GM18511 (cell line): ENCODE data around the gene CELF5.
"Not testable (repeated sequence)": the region's sequence is repeated elsewhere in the genome, so short reads cannot be mapped to it uniquely, and the experiment has no call there.

Source experiments
- ATAC-seq: cut with Tn5 transposase; IDR thresholded peaks from one replicate; pipeline ENCODE4 v1.9.1; 2021; ENCODE audit warnings: mild to moderate bottlenecking, moderate library complexity; ENCODE audit not compliant: unreplicated experiment

Gene CELF5

DNA sequence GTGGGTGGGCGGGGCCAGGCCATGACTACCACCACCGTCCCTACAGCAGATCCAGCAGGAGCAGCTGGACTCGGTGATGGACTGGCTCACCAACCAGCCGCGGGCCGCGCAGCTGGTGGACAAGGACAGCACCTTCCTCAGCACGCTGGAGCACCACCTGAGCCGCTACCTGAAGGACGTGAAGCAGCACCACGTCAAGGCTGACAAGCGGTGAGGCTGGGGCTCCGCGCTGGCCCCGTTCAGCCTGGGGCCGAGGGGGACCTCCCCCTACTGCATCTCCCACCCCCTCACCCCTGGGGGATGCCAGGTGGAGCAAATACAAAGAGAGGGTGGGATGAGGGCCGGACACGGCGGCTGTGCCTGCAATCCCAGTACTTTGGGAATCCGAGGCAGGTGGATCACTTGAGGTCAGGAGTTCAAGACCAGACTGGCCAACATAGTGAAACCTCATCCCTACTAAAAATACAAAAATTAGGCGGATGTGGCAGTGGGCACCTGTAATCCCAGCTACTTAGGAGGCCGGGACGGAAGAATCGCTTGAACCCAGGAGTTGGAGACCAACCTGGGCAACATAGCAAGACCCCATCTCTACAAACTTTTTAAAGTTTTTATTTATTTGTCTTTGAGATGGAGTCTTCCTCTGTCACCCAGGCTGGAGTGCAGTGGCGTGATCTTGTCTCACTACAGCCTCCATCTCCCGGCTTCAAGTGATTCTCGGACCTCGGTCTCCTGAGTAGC lies 18.1 kb upstream of the CELF5 start:
- no peak for ATAC-seq

DNA sequence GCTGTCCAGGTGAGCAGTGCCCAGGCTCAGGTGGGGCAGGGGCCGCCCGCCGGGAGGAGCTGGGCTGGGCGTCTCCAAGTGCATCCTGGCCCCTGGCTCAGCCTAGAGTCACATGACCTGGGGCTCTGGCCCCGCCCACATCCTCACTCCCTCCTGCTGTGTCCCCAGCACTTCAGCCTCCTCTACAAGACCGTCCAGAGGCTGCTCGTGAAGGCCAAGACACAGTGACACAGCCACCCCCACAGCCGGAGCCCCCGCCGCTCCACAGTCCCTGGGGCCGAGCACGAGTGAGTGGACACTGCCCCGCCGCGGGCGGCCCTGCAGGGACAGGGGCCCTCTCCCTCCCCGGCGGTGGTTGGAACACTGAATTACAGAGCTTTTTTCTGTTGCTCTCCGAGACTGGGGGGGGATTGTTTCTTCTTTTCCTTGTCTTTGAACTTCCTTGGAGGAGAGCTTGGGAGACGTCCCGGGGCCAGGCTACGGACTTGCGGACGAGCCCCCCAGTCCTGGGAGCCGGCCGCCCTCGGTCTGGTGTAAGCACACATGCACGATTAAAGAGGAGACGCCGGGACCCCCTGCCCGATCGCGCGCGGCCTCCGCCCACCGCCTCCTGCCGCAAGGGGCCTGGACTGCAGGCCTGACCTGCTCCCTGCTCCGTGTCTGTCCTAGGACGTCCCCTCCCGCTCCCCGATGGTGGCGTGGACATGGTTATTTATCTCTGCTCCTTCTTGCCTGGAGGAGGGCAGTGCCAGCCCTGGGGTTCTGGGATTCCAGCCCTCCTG lies 16.8 kb upstream of the CELF5 start:
- no peak for ATAC-seq

DNA sequence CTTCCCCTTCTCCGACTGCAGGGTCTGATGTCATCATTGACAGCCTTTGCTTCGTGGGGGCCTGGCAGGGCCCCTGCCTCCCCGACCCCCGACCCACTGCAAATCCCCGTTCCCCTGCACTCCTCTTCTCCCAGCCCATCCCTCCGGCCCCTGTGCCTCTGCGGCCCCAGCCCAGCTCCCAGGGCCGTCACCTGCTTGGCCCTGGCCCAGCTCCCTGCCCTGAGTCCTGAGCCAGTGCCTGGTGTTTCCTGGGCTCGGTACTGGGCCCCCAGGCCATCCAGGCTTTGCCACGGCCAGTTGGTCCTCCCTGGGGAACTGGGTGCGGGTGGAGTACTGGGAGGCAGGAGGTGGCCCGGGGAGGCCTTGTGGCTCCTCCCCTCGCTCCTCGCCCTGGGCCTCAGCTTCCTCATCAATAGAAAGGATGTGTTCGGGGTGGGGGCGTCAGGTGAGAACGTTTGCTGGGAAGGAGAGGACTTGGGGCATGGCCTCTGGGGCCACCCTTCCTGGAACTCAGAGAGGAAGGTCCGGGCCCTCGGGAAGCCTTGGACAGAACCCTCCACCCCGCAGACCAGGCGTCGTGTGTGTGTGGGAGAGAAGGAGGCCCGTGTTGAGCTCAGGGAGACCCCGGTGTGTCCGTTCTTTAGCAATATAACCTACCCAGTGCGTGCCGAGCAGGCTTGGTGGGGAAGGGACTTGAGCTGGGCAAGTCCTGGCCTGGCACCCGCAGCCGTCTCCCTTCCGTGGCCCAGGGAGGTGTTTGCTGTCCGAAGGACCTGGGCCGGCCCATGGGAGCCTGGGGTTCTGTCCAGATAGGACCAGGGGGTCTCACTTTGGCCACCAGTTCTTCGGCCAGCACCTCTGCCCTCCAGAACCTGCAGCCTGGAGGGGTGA lies 15.9 kb upstream of the CELF5 start:
- no peak for ATAC-seq

DNA sequence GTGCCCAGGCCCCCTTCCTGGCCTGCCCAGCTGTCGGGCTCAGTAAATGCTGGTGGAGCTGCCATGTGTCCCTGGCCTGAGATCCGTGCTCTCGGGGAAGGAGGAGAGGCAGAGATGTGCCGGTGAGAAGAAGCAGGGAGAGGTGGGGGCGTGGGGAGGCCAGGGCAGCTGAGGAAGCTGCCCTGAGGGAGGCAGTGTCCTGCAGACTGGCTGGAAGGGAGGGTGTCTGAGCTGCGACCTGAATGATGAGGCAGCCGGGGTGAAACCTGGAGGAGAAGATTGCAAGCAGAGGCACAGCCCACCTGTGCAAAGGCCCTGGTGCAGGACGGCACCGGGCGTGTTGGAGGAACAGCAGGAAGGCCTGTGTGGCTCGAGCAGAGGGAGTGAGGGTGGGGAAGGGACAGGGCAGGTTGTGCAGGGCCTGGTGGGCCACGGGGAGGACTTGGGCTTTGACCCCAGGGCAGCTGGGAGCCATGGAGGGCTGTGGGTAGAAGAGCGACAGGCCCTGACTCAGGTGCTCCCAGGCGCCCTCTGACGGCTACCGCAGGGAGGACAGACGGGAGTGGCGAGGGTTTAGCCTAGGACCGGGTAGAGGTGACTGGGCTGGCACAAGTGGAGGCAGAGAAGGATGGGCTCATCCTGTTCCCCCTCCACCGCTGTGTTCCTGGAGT lies 14.0 kb upstream of the CELF5 start:
- no peak for ATAC-seq

DNA sequence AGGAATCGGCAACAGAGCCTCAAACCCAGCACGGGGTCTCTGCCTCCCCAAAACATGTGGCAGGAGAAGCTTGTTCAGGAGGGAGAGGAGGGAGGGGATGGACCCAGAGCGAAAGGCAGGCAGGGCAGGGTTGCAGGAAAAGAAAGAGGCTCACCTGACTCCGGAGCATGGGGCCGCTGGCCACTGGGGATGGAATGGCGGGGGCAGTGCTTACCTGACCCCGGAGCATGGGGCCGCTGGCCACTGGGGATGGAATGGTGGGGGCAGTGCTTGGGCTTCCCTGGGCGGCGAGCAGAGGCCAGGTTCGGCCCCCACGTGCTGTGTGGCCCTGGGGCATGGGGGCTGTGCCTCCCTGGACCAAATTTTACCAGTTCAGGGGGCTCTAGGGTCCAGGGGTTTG lies 13.3 kb upstream of the CELF5 start:
- ATAC-seq = no peak

DNA sequence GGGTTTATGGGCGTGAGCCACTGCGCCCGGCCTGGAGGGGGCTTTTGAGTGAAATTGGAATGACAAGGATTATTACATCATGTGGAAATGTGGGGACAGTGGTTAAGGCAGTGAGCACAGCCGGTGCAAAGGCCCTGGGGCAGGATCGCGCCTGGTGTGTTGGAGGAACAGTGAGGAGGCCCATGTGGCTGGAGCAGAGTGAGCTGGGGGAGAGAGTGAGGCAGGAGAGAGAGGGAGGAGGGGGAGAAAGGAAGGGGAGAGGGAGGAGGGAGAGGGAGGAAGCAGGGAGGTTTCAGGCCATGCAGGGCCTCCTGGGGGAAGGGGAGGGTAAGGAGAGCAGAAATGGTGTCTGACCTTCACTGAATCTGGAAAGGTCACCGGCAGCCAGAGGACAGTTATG lies 11.3 kb upstream of the CELF5 start:
- ATAC-seq = no peak

DNA sequence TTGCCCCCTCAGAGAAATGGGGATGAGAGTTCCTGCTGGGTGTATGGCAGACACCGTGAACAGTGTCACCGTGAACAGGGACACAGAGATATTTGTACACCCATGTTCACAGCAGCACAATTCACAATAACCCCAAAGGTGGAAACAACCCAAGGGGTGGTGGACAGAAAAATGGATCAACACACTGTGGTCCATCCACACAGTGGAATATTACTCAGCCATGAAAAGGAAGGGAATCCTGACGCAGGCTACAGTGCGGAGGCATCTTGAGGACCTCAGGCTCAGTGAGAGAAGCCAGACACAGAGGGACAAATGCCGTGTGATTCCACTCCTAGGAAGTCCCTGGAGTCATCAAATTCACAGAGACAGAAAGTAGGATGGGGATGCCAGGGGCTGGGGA lies 7.6 kb upstream of the CELF5 start:
- no peak for ATAC-seq

DNA sequence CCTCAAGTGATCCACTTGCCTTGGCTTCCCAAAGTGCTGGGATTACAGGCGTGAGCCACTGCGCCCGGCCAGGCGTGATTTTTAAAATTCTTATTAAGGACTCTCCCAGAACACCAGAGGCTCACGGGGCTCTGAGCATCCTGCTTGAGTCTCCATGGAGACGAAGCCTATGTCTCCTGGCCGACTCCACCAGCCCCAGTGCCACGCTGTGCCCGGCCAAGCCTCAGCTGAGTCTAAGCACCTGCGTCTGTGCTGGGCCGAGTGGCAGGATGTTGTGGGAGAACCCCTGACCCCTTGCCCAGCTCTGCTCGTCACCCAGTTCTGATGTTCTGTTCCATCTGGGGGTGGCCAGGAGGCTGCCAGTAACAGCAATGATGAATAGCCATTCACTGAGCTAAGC lies 3.9 kb upstream of the CELF5 start:
- no peak for ATAC-seq

DNA sequence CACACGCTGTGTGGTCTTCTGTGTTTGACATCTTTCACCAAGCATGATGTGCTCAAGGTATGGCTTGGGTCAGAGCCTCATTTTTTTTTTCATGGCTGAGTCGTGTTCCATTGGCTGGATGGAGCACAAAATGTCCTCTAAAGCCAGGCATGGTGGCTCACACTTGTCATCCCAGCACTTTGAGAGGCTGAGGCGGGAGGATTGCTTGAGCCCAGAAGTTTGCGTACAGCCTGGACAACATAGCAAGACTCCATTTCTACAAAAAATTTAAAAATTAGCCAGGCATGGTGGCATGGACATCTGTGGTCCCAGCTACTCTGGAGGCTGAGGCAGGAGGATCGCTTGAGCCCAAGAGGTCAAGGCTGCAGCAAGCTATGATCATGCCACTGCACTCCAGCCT lies 2.9 kb upstream of the CELF5 start:
- not testable (repeated sequence) for ATAC-seq

DNA sequence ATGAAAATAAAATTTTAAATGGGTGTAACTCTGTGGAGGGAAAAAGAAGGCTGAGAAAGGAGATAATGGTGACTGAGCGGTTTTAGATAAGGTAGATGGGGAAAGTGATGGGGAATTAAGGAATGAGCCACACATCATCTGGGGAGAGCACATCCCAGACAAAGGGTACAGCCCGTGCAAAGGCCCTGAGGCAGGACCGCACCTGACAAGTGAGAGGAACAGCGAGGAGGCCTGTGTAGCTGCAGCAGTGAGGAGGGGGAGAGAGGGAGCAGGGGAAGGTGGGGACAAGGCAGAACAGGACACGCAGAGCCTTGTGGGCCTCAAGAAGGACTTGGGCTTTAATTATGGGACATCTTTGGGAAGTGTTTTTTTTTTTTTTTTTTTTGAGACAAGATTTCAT lies 1.8 kb upstream of the CELF5 start:
- ATAC-seq = no peak

DNA sequence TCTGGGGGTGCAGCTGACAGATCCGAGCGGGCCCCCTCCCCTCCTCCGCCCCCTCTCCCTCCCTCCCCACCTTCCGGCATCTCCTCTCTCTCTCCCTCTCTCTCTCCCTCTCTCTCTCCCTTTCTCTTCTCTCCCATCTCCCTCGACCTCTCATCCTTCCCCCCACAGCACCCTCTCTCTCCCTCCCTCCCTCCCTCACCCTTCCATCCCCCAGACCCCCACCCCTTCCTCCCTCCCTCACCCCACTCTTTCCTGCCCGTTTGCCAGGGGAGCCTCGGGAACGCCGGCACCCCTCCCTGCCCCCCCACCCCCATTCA lies 666 bp downstream of the CELF5 start:
- no peak for ATAC-seq

DNA sequence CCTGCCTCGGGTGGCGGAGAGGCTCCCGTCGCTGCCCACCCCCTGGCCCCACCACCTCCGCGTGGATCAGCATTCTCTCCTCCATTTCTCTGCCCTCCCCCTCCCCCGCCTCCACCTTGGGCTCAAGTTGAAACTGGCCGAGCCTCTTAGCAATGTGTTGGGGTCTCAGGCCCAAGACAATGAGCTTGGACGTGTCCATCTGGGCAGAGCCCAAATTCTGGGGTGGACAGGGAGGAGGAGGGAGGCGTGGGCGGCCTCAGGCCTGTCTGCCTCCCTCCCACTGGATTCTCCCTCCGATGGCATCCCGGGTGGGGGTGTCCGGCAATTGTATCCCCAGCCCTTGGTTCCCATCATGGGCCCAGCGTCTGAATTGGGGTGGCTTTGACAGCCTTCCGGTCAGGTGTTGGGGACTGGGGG lies 1.2 kb downstream of the CELF5 start:
- no peak for ATAC-seq

DNA sequence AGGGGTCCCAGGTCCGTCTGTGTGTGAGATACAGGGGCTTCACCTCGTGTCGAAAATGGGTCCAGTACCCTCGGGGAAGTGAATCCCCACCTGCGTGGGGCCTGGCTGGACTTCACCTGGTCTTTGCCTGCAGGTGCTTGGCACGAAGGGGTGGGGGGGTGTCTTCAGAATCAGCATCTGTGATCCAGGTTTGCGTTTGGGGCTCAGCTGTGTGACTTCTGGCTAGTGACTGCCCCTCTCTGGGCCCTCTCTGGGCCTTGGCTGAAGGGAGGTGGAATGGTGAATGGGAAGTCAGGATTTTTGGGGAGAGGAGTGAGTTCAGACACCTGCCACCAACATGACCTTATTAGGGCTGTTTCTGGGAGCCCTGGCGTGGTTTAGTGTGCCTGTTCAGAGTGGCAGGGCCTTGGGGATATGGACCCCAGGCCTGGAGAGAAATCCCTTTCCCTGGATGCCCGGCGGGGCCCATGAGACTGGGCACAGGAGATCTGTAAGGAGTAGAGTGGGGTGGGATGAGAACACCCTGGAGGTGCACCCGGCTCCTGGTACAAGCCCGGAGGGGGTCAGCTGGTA lies 2.7 kb downstream of the CELF5 start:
- ATAC-seq = no peak

DNA sequence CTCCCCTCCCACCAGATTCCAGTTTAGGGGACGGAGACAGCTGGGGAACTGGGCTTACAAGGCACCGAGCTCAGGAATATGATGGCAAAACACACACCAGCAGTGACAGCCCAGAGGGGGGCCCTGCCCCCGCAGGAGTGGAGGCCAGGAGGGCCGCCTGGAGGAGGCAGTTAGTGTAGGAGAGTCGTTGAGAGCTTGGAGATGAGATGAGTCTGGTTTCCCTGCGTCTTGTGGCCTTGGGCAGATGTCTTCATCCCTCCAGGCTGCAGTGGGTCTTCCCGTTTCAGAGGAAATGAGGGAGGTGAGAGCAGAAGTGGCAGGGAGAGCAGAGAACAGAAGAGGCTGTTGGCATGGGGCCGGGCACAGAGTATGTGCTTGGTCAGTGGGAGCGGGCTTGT lies 4.9 kb downstream of the CELF5 start:
- ATAC-seq = no peak

DNA sequence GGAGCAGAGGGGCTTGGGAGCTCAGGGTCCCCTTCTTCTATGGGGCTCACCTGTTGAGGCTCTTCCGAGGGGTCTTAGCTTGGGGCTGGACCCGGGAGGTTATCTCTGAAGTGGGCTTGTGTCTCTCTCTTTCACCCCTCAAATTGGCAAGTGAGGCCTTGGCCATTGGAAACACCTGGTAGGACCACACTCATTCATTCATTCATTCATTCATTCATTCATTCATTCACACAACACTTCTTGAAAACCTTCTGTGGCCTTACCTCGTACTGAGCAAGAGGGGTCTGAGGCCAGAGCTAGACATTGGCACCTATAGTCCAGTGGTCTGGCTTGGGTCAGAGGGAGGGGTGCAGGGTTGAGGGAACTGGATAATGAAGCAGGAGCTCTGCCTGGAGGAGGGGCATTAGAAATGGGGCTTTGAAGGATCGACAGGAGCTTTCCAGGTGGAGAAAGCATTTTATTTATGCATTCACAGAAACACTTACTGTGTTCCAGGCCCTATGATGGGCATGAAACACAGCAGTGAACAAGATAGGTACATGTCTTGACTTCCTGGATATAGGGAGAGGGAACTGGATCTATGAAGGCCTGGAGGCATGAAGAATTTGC lies 5.5 kb downstream of the CELF5 start:
- no peak for ATAC-seq

DNA sequence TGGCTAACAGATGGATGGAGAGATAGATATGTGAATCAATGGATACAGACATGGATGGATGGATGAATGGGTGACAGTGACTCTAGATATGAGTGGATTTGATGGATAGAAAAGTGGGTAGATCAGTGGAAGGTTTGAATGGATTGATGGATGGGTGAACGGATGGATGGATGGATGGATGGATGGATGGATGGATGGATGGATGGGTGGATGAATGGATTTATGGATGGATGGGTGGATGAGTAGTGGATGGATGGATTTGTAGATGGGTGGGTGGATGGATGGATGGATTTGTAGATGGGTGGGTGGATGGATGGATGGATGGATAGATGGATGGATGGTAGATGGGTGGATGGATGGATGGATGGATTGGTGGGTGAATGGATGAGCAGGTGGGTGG lies 6.8 kb downstream of the CELF5 start:
- no peak for ATAC-seq

DNA sequence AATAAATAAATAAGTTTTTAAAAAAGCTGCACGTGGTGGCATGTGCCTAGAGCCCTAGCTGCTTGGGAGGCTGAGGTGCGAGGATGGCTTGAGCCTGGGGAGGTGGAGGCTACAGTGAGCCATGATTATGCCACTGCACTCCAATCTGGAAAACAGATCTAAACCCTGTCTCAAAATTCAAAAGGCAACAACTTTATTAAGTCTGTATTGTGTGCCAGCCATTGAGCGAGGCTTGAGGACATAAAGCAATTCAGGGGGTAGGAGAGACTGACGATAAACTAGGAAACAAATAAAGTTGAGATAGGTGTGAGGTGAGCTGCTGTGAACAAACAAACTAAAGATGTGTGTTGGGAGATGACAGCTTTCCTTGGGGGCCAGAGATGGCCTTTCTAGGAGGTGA lies 8.7 kb downstream of the CELF5 start:
- no peak for ATAC-seq

DNA sequence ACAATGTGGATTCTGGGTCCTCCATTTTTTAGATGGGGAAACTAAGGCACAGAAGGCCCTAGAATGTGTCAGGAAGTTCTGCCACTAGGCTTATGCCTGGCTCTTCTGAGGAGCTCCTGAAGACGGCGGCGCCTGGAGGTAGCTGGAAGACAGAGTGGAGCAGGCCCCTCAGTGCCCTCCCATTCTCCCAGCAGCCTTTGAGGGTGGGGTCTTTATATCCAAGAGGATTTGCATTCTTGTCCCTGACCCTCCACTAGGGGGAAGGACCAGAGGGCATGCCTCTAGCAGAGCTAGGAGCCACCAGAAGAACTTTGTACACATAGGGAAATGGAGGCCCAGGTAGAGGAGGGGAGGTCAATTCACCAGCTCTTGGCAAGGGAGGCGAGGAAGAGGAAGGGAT lies 9.4 kb downstream of the CELF5 start:
- no peak for ATAC-seq

DNA sequence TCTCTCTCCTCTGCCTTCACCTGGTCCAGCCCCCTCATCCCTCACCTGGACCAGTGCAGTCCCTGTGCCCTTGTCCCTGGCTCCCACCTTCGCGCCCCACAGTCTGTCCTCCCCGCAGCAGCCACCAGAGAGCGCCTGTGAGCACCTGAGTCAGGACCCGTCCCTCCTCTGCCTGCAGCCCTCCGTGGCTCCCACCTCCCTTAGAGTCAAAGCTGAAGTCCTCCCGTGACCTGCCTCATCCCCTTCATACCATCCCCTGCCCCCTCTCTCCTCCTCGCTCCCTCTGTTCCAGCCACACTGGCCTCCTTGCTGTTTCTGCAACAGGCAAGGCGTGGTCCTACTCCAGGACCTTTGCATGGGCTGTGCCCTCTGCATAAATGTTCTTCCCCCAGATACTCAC lies 10.3 kb downstream of the CELF5 start:
- no peak for ATAC-seq

DNA sequence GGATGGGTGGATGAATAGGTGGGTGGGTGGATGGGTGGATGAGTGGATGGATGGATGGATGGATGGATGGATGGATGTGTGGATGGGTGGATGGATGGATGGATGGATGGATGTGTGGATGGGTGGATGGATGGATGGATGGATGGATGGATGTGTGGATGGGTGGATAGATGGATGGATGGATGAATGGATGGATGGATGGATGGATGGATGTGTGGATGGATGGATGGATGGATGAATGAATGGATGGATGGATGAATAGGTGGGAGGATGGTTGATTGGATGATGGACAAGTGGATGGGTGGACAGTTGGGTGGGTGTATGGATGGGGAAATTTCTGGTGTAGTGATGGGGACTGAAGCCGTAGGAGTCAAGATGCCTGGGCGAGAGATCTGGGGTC lies 11.1 kb downstream of the CELF5 start:
- not testable (repeated sequence) for ATAC-seq
